K562 (cell line): ENCODE results near the gene VEGFB. TPM values are rescaled to one million over a fixed set of nuclear protein-coding genes. Genes with fewer than 3 reads are reported as not detected.

Experiments used
- ARID1B ChIP-seq: fragments of 450-650 bp; IDR thresholded peaks from 2 replicates; pipeline ENCODE4 v1.6.1; 2016; ENCODE audit warnings: antibody characterized with exemption, mild to moderate bottlenecking, inconsistent platforms
- CBX5 ChIP-seq: IDR thresholded peaks from 2 replicates; pipeline ENCODE4 v1.6.1; 2014; ENCODE audit warnings: low read depth, borderline replicate concordance
- CREM ChIP-seq: IDR thresholded peaks from 2 replicates; pipeline ENCODE4 v1.6.1; 2014; ENCODE audit warnings: antibody characterized with exemption, low read depth
- FOXK1 ChIP-seq: sonication (generic); formaldehyde crosslinking; IDR thresholded peaks from 2 replicates; pipeline ENCODE4 v1.8.0; 2022; ENCODE audit warnings: missing genetic modification reagents, mild to moderate bottlenecking, borderline replicate concordance
- FOXK2 ChIP-seq, 2 experiments: fragments of 450-650 bp; IDR thresholded peaks in 1 of 2; conservative IDR thresholded peaks in 1 of 2; 2 replicates each; pipeline ENCODE4 v1.6.1; 2016; ENCODE audit warnings: low read depth in 2 of 2, mild to moderate bottlenecking in 1 of 2
- GABPB1 ChIP-seq: sonication (generic); formaldehyde crosslinking; IDR thresholded peaks from 2 replicates; pipeline ENCODE4 v1.8.0; 2022; ENCODE audit warnings: mild to moderate bottlenecking, missing genetic modification reagents
- GTF2A2 ChIP-seq: IDR thresholded peaks from 2 replicates; pipeline ENCODE4 v1.6.1; 2016; ENCODE audit warnings: mild to moderate bottlenecking, missing genetic modification characterization, missing compliant biosample characterization
- HCFC1 ChIP-seq: IDR thresholded peaks from 2 replicates; pipeline ENCODE4 v1.6.1; 2012; ENCODE audit warnings: low read depth, low read length, improper control_type of control experiment
- KLF6 ChIP-seq: fragments of 250-450 bp; sonication (Bioruptor Pico); IDR thresholded peaks from 2 replicates; pipeline ENCODE4 v1.4.0; 2020; ENCODE audit warnings: mild to moderate bottlenecking, moderate library complexity, borderline replicate concordance
- MCM2 ChIP-seq: fragments of 450-650 bp; IDR thresholded peaks from 2 replicates; pipeline ENCODE4 v1.6.1; 2017; ENCODE audit warnings: low read depth, mild to moderate bottlenecking
- NBN ChIP-seq: fragments of 450-650 bp; IDR thresholded peaks from 2 replicates; pipeline ENCODE4 v1.6.1; 2016; ENCODE audit warnings: low read depth, mild to moderate bottlenecking
- POLR2H ChIP-seq: IDR thresholded peaks from 2 replicates; pipeline ENCODE4 v1.6.1; 2016; ENCODE audit warnings: missing genetic modification characterization, low read depth, mild to moderate bottlenecking, control low read depth, missing compliant biosample characterization, moderate library complexity
- RBBP5 ChIP-seq: fragments of 200-600 bp; sonication (generic); IDR thresholded peaks from 2 replicates; pipeline ENCODE4 v1.6.1; 2012; ENCODE audit warnings: borderline replicate concordance, mild to moderate bottlenecking, low read length, control low read depth, inconsistent platforms; ENCODE audit not compliant: insufficient read depth, poor library complexity, severe bottlenecking
- RBM25 ChIP-seq: fragments of 200-400 bp; formaldehyde crosslinking; IDR thresholded peaks from 2 replicates; pipeline ENCODE4 v1.6.1; 2018; ENCODE audit warnings: low read length, low read depth, moderate library complexity; ENCODE audit not compliant: severe bottlenecking
- SRSF9 ChIP-seq: fragments of 200-400 bp; formaldehyde crosslinking; IDR thresholded peaks from 2 replicates; pipeline ENCODE4 v1.6.1; 2017; ENCODE audit warnings: low read depth, low read length, borderline replicate concordance
- STAT5A ChIP-seq: IDR thresholded peaks from 2 replicates; pipeline ENCODE4 v1.6.1; 2012; ENCODE audit warnings: low read length, inconsistent platforms, borderline replicate concordance
- ZBTB26 ChIP-seq: fragments of 450-650 bp; formaldehyde crosslinking; IDR thresholded peaks from 2 replicates; pipeline ENCODE4 v1.4.0; 2022; ENCODE audit warnings: missing genetic modification characterization
- ZBTB8A ChIP-seq: fragments of 450-650 bp; IDR thresholded peaks from 2 replicates; pipeline ENCODE4 v1.6.1; 2018; ENCODE audit warnings: mild to moderate bottlenecking, moderate library complexity; ENCODE audit not compliant: partially characterized antibody
- ZKSCAN1 ChIP-seq: fragments of 150-350 bp; IDR thresholded peaks from 2 replicates; pipeline ENCODE4 v1.6.1; 2016; ENCODE audit warnings: low read depth, low read length
- ZNF174 ChIP-seq: fragments of 250-450 bp; sonication (Bioruptor Pico); IDR thresholded peaks from 2 replicates; pipeline ENCODE4 v1.4.0; 2020; ENCODE audit warnings: mild to moderate bottlenecking
- ZNF217 ChIP-seq: sonication (generic); formaldehyde crosslinking; IDR thresholded peaks from 2 replicates; pipeline ENCODE4 v1.8.0; 2022; ENCODE audit warnings: mild to moderate bottlenecking, missing genetic modification reagents
- ZNF512 ChIP-seq: IDR thresholded peaks from 2 replicates; pipeline ENCODE4 v1.6.1; 2016; ENCODE audit warnings: missing genetic modification characterization, missing compliant biosample characterization
- ZZZ3 ChIP-seq: fragments of 450-650 bp; IDR thresholded peaks from 2 replicates; pipeline ENCODE4 v1.6.1; 2016; ENCODE audit warnings: antibody characterized with exemption, mild to moderate bottlenecking, moderate library complexity
- polyA plus RNA-seq, 8 experiments: library from polyadenylated mRNA; depleted of rRNA in 4 of 8; stranded (reverse) in 5 of 8; unstranded in 3 of 8; fragments of >200 nt; fragmentation: Nextera tagmentation in 2 of 8; fragmentation: Illumina TruSeq in 1 of 8; extraction: Ambion mirVana in 2 of 8; extraction: Trizol in 1 of 8; gene quantifications; 2 replicates each; pipeline versions ENCODE4 v1.2.1 to v1.2.3, GENCODE V29; 2011 to 2014; ENCODE audit warnings: inconsistent platforms in 1 of 8, missing spikeins in 1 of 8
- total RNA-seq, 7 experiments: library from RNA; depleted of rRNA in 6 of 7; stranded (reverse); fragments of >200 nt in 6 of 7; fragmentation: Illumina TruSeq in 2 of 7; extraction: Trizol in 2 of 7; gene quantifications; 2 replicates each; pipeline versions ENCODE4 v1.2.1 to v1.2.3, GENCODE V29; 2011 to 2021; ENCODE audit warnings: low replicate concordance in 1 of 7
- TF ChIP-seq, protein P1 (sequence below): fragments of 450-650 bp; conservative IDR thresholded peaks from 2 replicates; pipeline ENCODE4 v1.6.1; 2016; ENCODE audit warnings: missing genetic modification characterization, low read depth, mild to moderate bottlenecking, missing compliant biosample characterization, moderate library complexity
- TF ChIP-seq, protein P2 (sequence below): sonication (generic); formaldehyde crosslinking; IDR thresholded peaks from 2 replicates; pipeline ENCODE4 v1.8.1; 2022; ENCODE audit warnings: missing genetic modification reagents

The VEGFB gene
- total and polyA plus RNA-seq, 9 of the 15 experiments (the other 6 are each of a cell fraction or from before 2014, with no cell fraction given) = 11.0 to 83.4 (median 25.7) TPM

DNA sequence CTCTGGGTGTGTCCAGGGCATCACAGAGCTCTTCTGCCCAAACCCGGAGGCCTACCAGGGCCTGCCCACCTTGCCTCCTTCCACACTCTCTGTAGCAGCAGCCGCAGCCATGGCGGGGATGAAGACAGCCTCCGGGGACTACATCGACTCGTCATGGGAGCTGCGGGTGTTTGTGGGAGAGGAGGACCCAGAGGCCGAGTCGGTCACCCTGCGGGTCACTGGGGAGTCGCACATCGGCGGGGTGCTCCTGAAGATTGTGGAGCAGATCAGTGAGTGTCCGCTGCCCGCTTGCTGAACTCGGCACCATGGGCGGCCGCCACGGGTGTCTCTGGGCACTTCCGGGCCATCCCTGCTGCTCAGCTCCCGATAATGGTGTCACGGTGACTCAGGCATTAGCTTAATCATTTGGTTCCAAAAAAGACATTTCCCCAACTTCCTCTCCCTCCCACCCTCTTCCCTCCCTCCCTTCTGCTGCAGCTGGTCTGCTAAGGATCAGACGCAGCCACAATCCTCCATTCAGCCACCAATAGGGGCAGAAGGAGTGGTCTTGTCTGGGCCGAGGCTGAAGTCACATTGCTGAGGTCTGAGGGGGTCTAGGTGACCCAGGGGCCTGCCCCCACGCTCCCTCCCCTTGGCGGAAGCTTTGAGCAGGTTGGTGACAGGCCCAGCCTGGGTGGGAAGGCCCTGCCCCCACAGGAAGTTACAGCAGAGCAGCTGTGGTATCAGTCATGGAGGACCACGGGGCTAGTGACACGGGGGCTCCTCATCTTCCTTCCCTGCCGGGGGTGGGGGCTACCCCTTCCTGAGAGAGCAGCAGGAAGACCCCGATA is 26.9 kb upstream of the VEGFB start (continued):
- TF ChIP-seq ZNF217 (CRISPR knock-in tag) = no peak
- no peak for TF ChIP-seq MCM2
- TF ChIP-seq, protein P1, sequence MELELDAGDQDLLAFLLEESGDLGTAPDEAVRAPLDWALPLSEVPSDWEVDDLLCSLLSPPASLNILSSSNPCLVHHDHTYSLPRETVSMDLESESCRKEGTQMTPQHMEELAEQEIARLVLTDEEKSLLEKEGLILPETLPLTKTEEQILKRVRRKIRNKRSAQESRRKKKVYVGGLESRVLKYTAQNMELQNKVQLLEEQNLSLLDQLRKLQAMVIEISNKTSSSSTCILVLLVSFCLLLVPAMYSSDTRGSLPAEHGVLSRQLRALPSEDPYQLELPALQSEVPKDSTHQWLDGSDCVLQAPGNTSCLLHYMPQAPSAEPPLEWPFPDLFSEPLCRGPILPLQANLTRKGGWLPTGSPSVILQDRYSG (tag) = no peak
- TF ChIP-seq CREM = no peak
- no peak for TF ChIP-seq STAT5A
- no peak for TF ChIP-seq ZNF174 (CRISPR knock-in tag)
- TF ChIP-seq GABPB1 (CRISPR knock-in tag) = peak; percentile 84
- no peak for TF ChIP-seq KLF6 (CRISPR knock-in tag)
- no peak for TF ChIP-seq GTF2A2 (tag)
- TF ChIP-seq, protein P2, sequence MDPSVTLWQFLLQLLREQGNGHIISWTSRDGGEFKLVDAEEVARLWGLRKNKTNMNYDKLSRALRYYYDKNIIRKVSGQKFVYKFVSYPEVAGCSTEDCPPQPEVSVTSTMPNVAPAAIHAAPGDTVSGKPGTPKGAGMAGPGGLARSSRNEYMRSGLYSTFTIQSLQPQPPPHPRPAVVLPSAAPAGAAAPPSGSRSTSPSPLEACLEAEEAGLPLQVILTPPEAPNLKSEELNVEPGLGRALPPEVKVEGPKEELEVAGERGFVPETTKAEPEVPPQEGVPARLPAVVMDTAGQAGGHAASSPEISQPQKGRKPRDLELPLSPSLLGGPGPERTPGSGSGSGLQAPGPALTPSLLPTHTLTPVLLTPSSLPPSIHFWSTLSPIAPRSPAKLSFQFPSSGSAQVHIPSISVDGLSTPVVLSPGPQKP (CRISPR knock-in tag) = no peak
- no peak for TF ChIP-seq ZBTB8A
- no peak for TF ChIP-seq ZNF512
- TF ChIP-seq RBM25 = no peak
- TF ChIP-seq CBX5 = no peak
- TF ChIP-seq HCFC1 = peak; percentile 10; the same call in 1 of the 2 replicates
- TF ChIP-seq ZKSCAN1 = no peak
- no peak for TF ChIP-seq FOXK2 (conservative IDR thresholded peaks at IDR 0.05 in 1 of 2, IDR thresholded peaks at IDR 0.05 in 1 of 2; ENCODE audit: low read depth in 2 of 2)
- peak; percentile 84 for TF ChIP-seq POLR2H (tag)
- no peak for TF ChIP-seq ZZZ3
- no peak for TF ChIP-seq ZBTB26 (CRISPR knock-in tag)
- no peak for TF ChIP-seq SRSF9
- TF ChIP-seq FOXK1 (CRISPR knock-in tag) = no peak; the same call in 1 of the 2 replicates
- TF ChIP-seq NBN = peak; percentile 87
- peak; percentile 58 for TF ChIP-seq RBBP5
- peak; percentile 88 for TF ChIP-seq ARID1B
